HEK293 (cell line): Measurements from ENCODE around the gene GALNT9.

ENCODE experiments used
- CTCF ChIA-PET: fragments of 350-600 bp; formaldehyde crosslinking; extraction: SDS; loops from one replicate; lab custom pipeline; 2021; ENCODE audit warnings: antibody characterized with exemption; lab: Yijun Ruan, JAX
- POLR2A ChIA-PET: fragments of 300-600 bp; formaldehyde crosslinking; extraction: SDS; loops from one replicate; lab custom pipeline; 2020; ENCODE audit warnings: antibody characterized with exemption, inconsistent platforms; lab: Yijun Ruan, JAX
- H3K27ac ChIP-seq: fragments of 200-500 bp; sonication (Bioruptor generic); 2 replicates; pipeline ENCODE4 v1.5.1; 2014; ENCODE audit warnings: low read depth, low read length, control low read depth, inconsistent platforms; ENCODE audit errors: extremely low read depth
- H3K36me3 ChIP-seq, 2 experiments: fragments of 200-500 bp in 1 of 2; sonication (Bioruptor generic) in 1 of 2; 1 replicate in 1 of 2; 2 replicates in 1 of 2; pipeline ENCODE4 v1.5.1; 2014 to 2017; ENCODE audit warnings: inconsistent platforms in 2 of 2, low read length in 2 of 2; ENCODE audit not compliant: control insufficient read depth in 2 of 2, insufficient read depth in 1 of 2
- H3K4me1 ChIP-seq: fragments of 200-500 bp; sonication (Bioruptor generic); 2 replicates; pipeline ENCODE4 v1.5.1; 2014; ENCODE audit warnings: mild to moderate bottlenecking, low read length, inconsistent platforms; ENCODE audit not compliant: control insufficient read depth, insufficient read depth
- H3K4me3 ChIP-seq: 2 replicates; pipeline ENCODE4 v1.5.1; 2011; ENCODE audit warnings: low read depth, mild to moderate bottlenecking, control low read depth, low read length, moderate library complexity
- H3K9me3 ChIP-seq: fragments of 200-500 bp; sonication (Bioruptor generic); 2 replicates; pipeline ENCODE4 v1.5.1; 2014; ENCODE audit warnings: low read depth, low read length, inconsistent platforms; ENCODE audit not compliant: control insufficient read depth, insufficient read depth
- ELK4 ChIP-seq: IDR thresholded peaks from 2 replicates; pipeline ENCODE4 v1.6.1; 2011; ENCODE audit warnings: mild to moderate bottlenecking, low read depth, low read length, borderline replicate concordance
- GFI1B ChIP-seq: fragments of 450-650 bp; formaldehyde crosslinking; IDR thresholded peaks from 2 replicates; pipeline ENCODE4 v1.5.1; 2016; ENCODE audit warnings: missing biosample characterization, missing genetic modification characterization
- GLI2 ChIP-seq: fragments of 450-650 bp; formaldehyde crosslinking; IDR thresholded peaks from 2 replicates; pipeline ENCODE4; 2017; ENCODE audit warnings: missing biosample characterization, missing genetic modification characterization, low read depth, borderline replicate concordance
- HOXA7 ChIP-seq: sonication (generic); formaldehyde crosslinking; IDR thresholded peaks from 2 replicates; pipeline ENCODE4 v1.8.1; 2022; ENCODE audit warnings: missing genetic modification reagents, borderline replicate concordance
- KLF10 ChIP-seq: fragments of 450-650 bp; IDR thresholded peaks from 2 replicates; pipeline ENCODE4 v1.5.1; 2018; ENCODE audit warnings: missing biosample characterization, mild to moderate bottlenecking, missing genetic modification characterization
- KLF8 ChIP-seq: fragments of 450-650 bp; formaldehyde crosslinking; IDR thresholded peaks from 2 replicates; pipeline ENCODE4 v1.5.1; 2016; ENCODE audit warnings: missing biosample characterization, missing genetic modification characterization
- MEIS1 ChIP-seq: sonication (generic); formaldehyde crosslinking; IDR thresholded peaks from 2 replicates; pipeline ENCODE4 v1.8.1; 2022; ENCODE audit warnings: missing genetic modification reagents, mild to moderate bottlenecking, borderline replicate concordance
- RBAK ChIP-seq: fragments of 450-650 bp; formaldehyde crosslinking; IDR thresholded peaks from 2 replicates; pipeline ENCODE4 v1.5.1; 2016; ENCODE audit warnings: missing biosample characterization, missing genetic modification characterization
- SCRT2 ChIP-seq: fragments of 450-650 bp; formaldehyde crosslinking; IDR thresholded peaks from 2 replicates; pipeline ENCODE4 v1.5.1; 2016; ENCODE audit warnings: missing biosample characterization, missing genetic modification characterization
- SP3 ChIP-seq: fragments of 450-650 bp; formaldehyde crosslinking; IDR thresholded peaks from 2 replicates; pipeline ENCODE4 v1.5.1; 2016; ENCODE audit warnings: missing biosample characterization, missing genetic modification characterization
- TCF7L2 ChIP-seq: IDR thresholded peaks from 2 replicates; pipeline ENCODE4 v1.6.1; 2011; ENCODE audit warnings: low read depth, mild to moderate bottlenecking, inconsistent platforms, low read length, moderate library complexity, borderline replicate concordance
- ZBTB10 ChIP-seq: fragments of 450-650 bp; formaldehyde crosslinking; IDR thresholded peaks from 2 replicates; pipeline ENCODE4 v1.5.1; 2016; ENCODE audit warnings: missing biosample characterization, missing genetic modification characterization
- ZFP69B ChIP-seq: fragments of 450-650 bp; formaldehyde crosslinking; IDR thresholded peaks from 2 replicates; pipeline ENCODE4 v1.5.1; 2016; ENCODE audit warnings: missing biosample characterization, missing genetic modification characterization
- ZIC2 ChIP-seq: fragments of 450-650 bp; formaldehyde crosslinking; IDR thresholded peaks from 2 replicates; pipeline ENCODE4 v1.5.1; 2016; ENCODE audit warnings: missing biosample characterization, missing genetic modification characterization
- ZNF2 ChIP-seq: fragments of 450-650 bp; formaldehyde crosslinking; IDR thresholded peaks from 2 replicates; pipeline ENCODE4 v1.5.1; 2016; ENCODE audit warnings: missing biosample characterization, missing genetic modification characterization
- ZNF214 ChIP-seq: fragments of 450-650 bp; formaldehyde crosslinking; IDR thresholded peaks from 2 replicates; pipeline ENCODE4 v1.5.1; 2017; ENCODE audit warnings: missing biosample characterization, mild to moderate bottlenecking, missing genetic modification characterization, borderline replicate concordance
- ZNF221 ChIP-seq: fragments of 450-650 bp; formaldehyde crosslinking; IDR thresholded peaks from 2 replicates; pipeline ENCODE4 v1.5.1; 2017; ENCODE audit warnings: missing biosample characterization, missing genetic modification characterization, borderline replicate concordance
- ZNF266 ChIP-seq: fragments of 450-650 bp; formaldehyde crosslinking; IDR thresholded peaks from 2 replicates; pipeline ENCODE4 v1.5.1; 2016; ENCODE audit warnings: missing biosample characterization, missing genetic modification characterization, low read depth
- ZNF302 ChIP-seq: fragments of 450-650 bp; formaldehyde crosslinking; IDR thresholded peaks from 2 replicates; pipeline ENCODE4 v1.5.1; 2016; ENCODE audit warnings: missing biosample characterization, missing genetic modification characterization, low read depth
- ZNF350 ChIP-seq: fragments of 450-650 bp; formaldehyde crosslinking; IDR thresholded peaks from 2 replicates; pipeline ENCODE4 v1.5.0; 2017; ENCODE audit warnings: missing biosample characterization, mild to moderate bottlenecking, missing genetic modification characterization
- ZNF354C ChIP-seq: fragments of 450-650 bp; formaldehyde crosslinking; IDR thresholded peaks from 2 replicates; pipeline ENCODE4 v1.5.1; 2016; ENCODE audit warnings: missing biosample characterization, missing genetic modification characterization, low read depth, borderline replicate concordance
- ZNF394 ChIP-seq: fragments of 450-650 bp; formaldehyde crosslinking; IDR thresholded peaks from 2 replicates; pipeline ENCODE4 v1.5.1; 2016; ENCODE audit warnings: missing biosample characterization, missing genetic modification characterization, mild to moderate bottlenecking, moderate library complexity, borderline replicate concordance
- ZNF514 ChIP-seq: fragments of 450-650 bp; formaldehyde crosslinking; IDR thresholded peaks from 2 replicates; pipeline ENCODE4 v1.5.1; 2016; ENCODE audit warnings: missing biosample characterization, missing genetic modification characterization
- ZNF529 ChIP-seq: fragments of 450-650 bp; formaldehyde crosslinking; IDR thresholded peaks from 2 replicates; pipeline ENCODE4 v1.5.1; 2017; ENCODE audit warnings: missing genetic modification characterization, missing biosample characterization; ENCODE audit not compliant: insufficient replicate concordance
- ZNF626 ChIP-seq: fragments of 450-650 bp; sonication (Bioruptor Pico); formaldehyde crosslinking; IDR thresholded peaks from 2 replicates; pipeline ENCODE4 v1.5.1; 2018; ENCODE audit warnings: missing biosample characterization, missing genetic modification characterization, inconsistent platforms
- ZNF639 ChIP-seq: fragments of 450-650 bp; formaldehyde crosslinking; IDR thresholded peaks from 2 replicates; pipeline ENCODE4 v1.5.1; 2016; ENCODE audit warnings: missing biosample characterization, missing genetic modification characterization
- ZNF785 ChIP-seq: fragments of 450-650 bp; formaldehyde crosslinking; IDR thresholded peaks from 2 replicates; pipeline ENCODE4 v1.5.1; 2016; ENCODE audit warnings: missing biosample characterization, missing genetic modification characterization
- ZSCAN23 ChIP-seq: fragments of 450-650 bp; formaldehyde crosslinking; IDR thresholded peaks from 2 replicates; pipeline ENCODE4 v1.5.1; 2016; ENCODE audit warnings: missing biosample characterization, missing genetic modification characterization
- TF ChIP-seq, protein P1 (sequence below): fragments of 450-650 bp; formaldehyde crosslinking; IDR thresholded peaks from 2 replicates; pipeline ENCODE4 v1.5.1; 2017; ENCODE audit warnings: missing biosample characterization, mild to moderate bottlenecking, missing genetic modification characterization, moderate library complexity

GALNT9 gene

GRCh38 chr12:132210223-132211055 is 119.0 kb downstream of the GALNT9 start (continued):
- TF ChIP-seq ZBTB10 (tag by site-specific recombination) = no peak
- no peak for TF ChIP-seq HOXA7 (CRISPR knock-in tag)
- no peak for TF ChIP-seq MEIS1 (CRISPR knock-in tag)
- TF ChIP-seq, protein P1, sequence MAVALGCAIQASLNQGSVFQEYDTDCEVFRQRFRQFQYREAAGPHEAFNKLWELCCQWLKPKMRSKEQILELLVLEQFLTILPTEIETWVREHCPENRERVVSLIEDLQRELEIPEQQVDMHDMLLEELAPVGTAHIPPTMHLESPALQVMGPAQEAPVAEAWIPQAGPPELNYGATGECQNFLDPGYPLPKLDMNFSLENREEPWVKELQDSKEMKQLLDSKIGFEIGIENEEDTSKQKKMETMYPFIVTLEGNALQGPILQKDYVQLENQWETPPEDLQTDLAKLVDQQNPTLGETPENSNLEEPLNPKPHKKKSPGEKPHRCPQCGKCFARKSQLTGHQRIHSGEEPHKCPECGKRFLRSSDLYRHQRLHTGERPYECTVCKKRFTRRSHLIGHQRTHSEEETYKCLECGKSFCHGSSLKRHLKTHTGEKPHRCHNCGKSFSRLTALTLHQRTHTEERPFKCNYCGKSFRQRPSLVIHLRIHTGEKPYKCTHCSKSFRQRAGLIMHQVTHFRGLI = no peak
- TF ChIP-seq ZNF394 (tag by site-specific recombination) = no peak
- TF ChIP-seq TCF7L2 = no peak
- TF ChIP-seq ZNF221 (tag by site-specific recombination) = no peak
- TF ChIP-seq ZNF214 (tag by site-specific recombination) = no peak
- TF ChIP-seq GFI1B (tag by site-specific recombination) = no peak
- TF ChIP-seq GLI2 (tag by site-specific recombination) = no peak
- no peak for TF ChIP-seq ZSCAN23 (tag by site-specific recombination)
- no peak for TF ChIP-seq SP3 (tag by site-specific recombination)
- no peak for TF ChIP-seq KLF10
- no peak for TF ChIP-seq ZNF514 (tag by site-specific recombination)
- TF ChIP-seq ZNF785 (tag by site-specific recombination) = no peak

DNA sequence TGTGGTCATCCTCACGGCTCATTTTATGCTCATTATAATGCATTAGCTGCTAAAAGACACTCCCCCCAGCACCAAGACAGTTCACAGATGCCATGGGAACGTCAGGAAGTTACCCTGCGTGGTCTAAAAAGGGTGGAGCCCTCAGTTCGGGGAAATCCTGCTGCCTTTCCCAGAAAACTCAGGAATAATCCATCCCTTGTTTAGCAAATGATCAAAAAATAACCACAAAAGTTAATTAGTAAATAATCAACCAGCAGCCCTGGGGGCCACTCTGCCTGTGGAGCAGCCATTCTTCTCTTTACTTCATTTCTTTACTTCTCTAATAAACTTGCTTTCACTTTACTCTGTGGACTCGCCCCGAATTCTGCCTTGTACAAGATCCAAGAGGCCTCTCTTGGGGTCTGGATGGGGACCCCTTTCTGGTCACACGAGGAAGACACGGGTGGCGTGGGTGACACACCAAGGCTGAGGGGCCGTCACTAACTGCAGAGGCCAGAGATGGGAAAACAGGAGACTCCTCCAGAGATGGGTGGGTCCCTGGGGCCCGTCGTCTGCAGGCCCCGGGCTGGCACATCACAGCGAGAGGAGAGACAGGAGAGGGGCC is 119.7 kb downstream of the GALNT9 start:
- ChIA-PET POLR2A (no interaction called here), CTCF (interaction anchor here (0.6 to 2.9 kb wide), 2 partner anchors 16 to 56 kb away, joined by 3 to 6 read pairs; no protein-coding TSS in a partner anchor)
- Histone ChIP-seq H3K4me3 (no peak overlapping the region), H3K4me1 (no peaks in the 10 kb centered on the region), H3K9me3 (no peaks in the 10 kb centered on the region), H3K36me3 (no peaks in the 10 kb centered on the region), H3K27ac (no peak overlapping the region)
- no peak for TF ChIP-seq KLF8
- TF ChIP-seq ZNF302 (tag by site-specific recombination) = no peak
- no peak for TF ChIP-seq ZNF639 (tag by site-specific recombination)
- TF ChIP-seq RBAK (tag by site-specific recombination) = no peak
- no peak for TF ChIP-seq ZNF2 (tag by site-specific recombination)
- no peak for TF ChIP-seq ZFP69B (tag by site-specific recombination)
- TF ChIP-seq SCRT2 (tag by site-specific recombination) = no peak
- no peak for TF ChIP-seq ZNF354C (tag by site-specific recombination)
- TF ChIP-seq ZIC2 (tag by site-specific recombination) = no peak
- no peak for TF ChIP-seq ELK4
- no peak for TF ChIP-seq ZNF626
- TF ChIP-seq ZNF394 (tag by site-specific recombination) = no peak
- no peak for TF ChIP-seq ZNF350 (tag by site-specific recombination)
- TF ChIP-seq ZNF266 (tag by site-specific recombination) = no peak
- no peak for TF ChIP-seq ZNF529 (tag by site-specific recombination)
